ENCODE data around the gene SLC6A1. TPM values are rescaled to one million over a fixed set of nuclear protein-coding genes. Genes with fewer than 3 reads are reported as not detected.

SLC6A1 gene
- total RNA-seq, 1 donor from 2014 or later, result 6.3 TPM

- H3K27ac ChIP-seq, result no peak overlapping the region
- no peaks in the 10 kb centered on the region for H3K9me3 ChIP-seq
- no peaks in the 10 kb centered on the region for H3K36me3 ChIP-seq
- intact Hi-C loops (cut with DNase I), result no loop called here
- H3K4me1 ChIP-seq, result no peaks in the 10 kb centered on the region
- no peak overlapping the region for H3K4me3 ChIP-seq
- TF ChIP-seq CTCF (IDR thresholded peaks at IDR 0.05), result no peak
- DNase-seq (ENCODE audit: low spot score in 2 of 2), result no peak
- no peaks in the 10 kb centered on the region for H3K27me3 ChIP-seq
These were observed 13.2 kb downstream of the SLC6A1 start for GRCh38 chr3:11005686-11006256.

GRCh38 chr3:11006986-11007933 is 14.7 kb downstream of the SLC6A1 start:
- no peak for TF ChIP-seq CTCF (IDR thresholded peaks at IDR 0.05)
- H3K27me3 ChIP-seq, result no peaks in the 10 kb centered on the region
- intact Hi-C loops (cut with DNase I), result no loop called here
- H3K4me1 ChIP-seq, result no peaks in the 10 kb centered on the region
- no peak overlapping the region for H3K4me3 ChIP-seq
- H3K36me3 ChIP-seq, result no peaks in the 10 kb centered on the region
- no peak for DNase-seq (ENCODE audit: low spot score in 2 of 2)
- H3K9me3 ChIP-seq, result no peaks in the 10 kb centered on the region
- no peak overlapping the region for H3K27ac ChIP-seq

GRCh38 chr3:11009898-11010297 is 17.4 kb downstream of the SLC6A1 start:
- H3K27ac ChIP-seq, result no peak overlapping the region
- intact Hi-C loops (cut with DNase I), result no loop called here
- no peak overlapping the region for H3K4me3 ChIP-seq

GRCh38 chr3:11010426-11011165 is 18.0 kb downstream of the SLC6A1 start:
- no peaks in the 10 kb centered on the region for H3K9me3 ChIP-seq
- no peak for DNase-seq (ENCODE audit: low spot score in 2 of 2)
- H3K4me1 ChIP-seq, result no peaks in the 10 kb centered on the region
- no peaks in the 10 kb centered on the region for H3K27me3 ChIP-seq
- no peak overlapping the region for H3K4me3 ChIP-seq
- intact Hi-C loops (cut with DNase I), result no loop called here
- H3K27ac ChIP-seq, result no peak overlapping the region
- no peak for TF ChIP-seq CTCF (IDR thresholded peaks at IDR 0.05)
- H3K36me3 ChIP-seq, result no peaks in the 10 kb centered on the region

More at GRCh38 chr3:11009898-11010297, 17.4 kb downstream of the SLC6A1 start:
- no peaks in the 10 kb centered on the region for H3K4me1 ChIP-seq
- H3K9me3 ChIP-seq, result no peaks in the 10 kb centered on the region
- no peak for DNase-seq (ENCODE audit: low spot score in 2 of 2)
- H3K27me3 ChIP-seq, result no peaks in the 10 kb centered on the region
- H3K36me3 ChIP-seq, result no peaks in the 10 kb centered on the region
- no peak for TF ChIP-seq CTCF (IDR thresholded peaks at IDR 0.05)

DNA sequence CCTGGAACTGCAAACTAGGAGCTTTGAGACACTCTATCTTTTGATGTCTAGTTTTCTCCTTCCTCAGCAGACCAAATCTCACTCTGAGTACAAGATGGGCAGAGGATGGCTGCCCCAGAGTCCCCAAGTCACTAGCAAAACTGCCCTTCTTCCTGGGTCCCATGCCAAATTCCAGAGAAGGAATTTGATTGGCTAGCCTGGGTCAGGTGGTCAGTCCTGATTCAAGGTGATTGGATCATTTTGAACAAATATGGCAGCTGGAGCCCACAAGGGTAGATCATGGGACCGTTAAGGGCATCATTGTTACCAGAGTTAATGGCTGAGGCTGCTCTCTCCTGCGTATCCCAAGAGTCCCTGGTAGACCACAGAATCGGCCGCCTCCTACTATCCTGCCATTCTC is 21.7 kb downstream of the SLC6A1 start:
- intact Hi-C loops (cut with DNase I), result no loop called here

More for the DNA sequence above, 21.7 kb downstream of the SLC6A1 start:
- H3K27me3 ChIP-seq, result no peaks in the 10 kb centered on the region
- no peaks in the 10 kb centered on the region for H3K36me3 ChIP-seq
- DNase-seq (ENCODE audit: low spot score in 2 of 2), result no peak
- H3K4me3 ChIP-seq, result no peak overlapping the region
- TF ChIP-seq CTCF (IDR thresholded peaks at IDR 0.05), result no peak
- no peak overlapping the region for H3K27ac ChIP-seq
- no peaks in the 10 kb centered on the region for H3K9me3 ChIP-seq
- no peaks in the 10 kb centered on the region for H3K4me1 ChIP-seq
